ENCODE data around the gene TCEA2. TPM values are rescaled to one million over a fixed set of nuclear protein-coding genes. Genes with fewer than 3 reads are reported as not detected.

The TCEA2 gene
- total and polyA plus RNA-seq, 2 of the 13 experiments (the other 11 are each of a cell fraction or from before 2014, with no cell fraction given), result 28.1 to 33.7 TPM

GRCh38 chr20:64023361-64024140, 39.4 kb upstream of the TCEA2 start (continued):
- TF ChIP-seq KDM2A (CRISPR knock-in tag; IDR thresholded peaks at IDR 0.05; ENCODE audit: borderline replicate concordance, low read depth) (no peak; the same call in 1 of the 2 replicates), ARID4A (CRISPR knock-in tag; IDR thresholded peaks at IDR 0.05; ENCODE audit: borderline replicate concordance) (no peak; the same call in 1 of the 2 replicates), MXI1 (IDR thresholded peaks at IDR 0.05; ENCODE audit: borderline replicate concordance, low read depth, low read length) (no peak), CAMTA2 (CRISPR knock-in tag; IDR thresholded peaks at IDR 0.05; ENCODE audit: borderline replicate concordance) (peak; percentile 97; the same call in 1 of the 2 replicates), ELF4 (CRISPR knock-in tag; IDR thresholded peaks at IDR 0.05; ENCODE audit: borderline replicate concordance) (no peak), MAFK (conservative IDR thresholded peaks at IDR 0.05 in 1 of 2, IDR thresholded peaks at IDR 0.05 in 1 of 2; ENCODE audit: low read length in 2 of 2) (no peak), HIC2 (CRISPR knock-in tag; IDR thresholded peaks at IDR 0.05; ENCODE audit: low read depth) (peak; percentile 97), TAF15 (IDR thresholded peaks at IDR 0.05; ENCODE audit: low read depth, low read length, poor library complexity, severe bottlenecking) (no peak), ZNF768 (CRISPR knock-in tag; IDR thresholded peaks at IDR 0.05) (peak; percentile 75), ZNF282 (IDR thresholded peaks at IDR 0.05; ENCODE audit: partially characterized antibody) (no peak), ZNF263 (CRISPR knock-in tag; IDR thresholded peaks at IDR 0.05) (peak; percentile 60; the same call in 1 of the 2 replicates), NPAS2 (CRISPR knock-in tag; IDR thresholded peaks at IDR 0.05; ENCODE audit: borderline replicate concordance) (no peak), SIX1 (CRISPR knock-in tag; IDR thresholded peaks at IDR 0.05; ENCODE audit: borderline replicate concordance) (no peak), TEAD3 (CRISPR knock-in tag; optimal IDR thresholded peaks at IDR 0.05; ENCODE audit: borderline replicate concordance) (no peak)
- TF ChIP-seq, protein P1, sequence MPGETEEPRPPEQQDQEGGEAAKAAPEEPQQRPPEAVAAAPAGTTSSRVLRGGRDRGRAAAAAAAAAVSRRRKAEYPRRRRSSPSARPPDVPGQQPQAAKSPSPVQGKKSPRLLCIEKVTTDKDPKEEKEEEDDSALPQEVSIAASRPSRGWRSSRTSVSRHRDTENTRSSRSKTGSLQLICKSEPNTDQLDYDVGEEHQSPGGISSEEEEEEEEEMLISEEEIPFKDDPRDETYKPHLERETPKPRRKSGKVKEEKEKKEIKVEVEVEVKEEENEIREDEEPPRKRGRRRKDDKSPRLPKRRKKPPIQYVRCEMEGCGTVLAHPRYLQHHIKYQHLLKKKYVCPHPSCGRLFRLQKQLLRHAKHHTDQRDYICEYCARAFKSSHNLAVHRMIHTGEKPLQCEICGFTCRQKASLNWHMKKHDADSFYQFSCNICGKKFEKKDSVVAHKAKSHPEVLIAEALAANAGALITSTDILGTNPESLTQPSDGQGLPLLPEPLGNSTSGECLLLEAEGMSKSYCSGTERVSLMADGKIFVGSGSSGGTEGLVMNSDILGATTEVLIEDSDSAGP (CRISPR knock-in tag; IDR thresholded peaks at IDR 0.05; ENCODE audit: borderline replicate concordance), result peak; percentile 60
- TF ChIP-seq, protein P2, sequence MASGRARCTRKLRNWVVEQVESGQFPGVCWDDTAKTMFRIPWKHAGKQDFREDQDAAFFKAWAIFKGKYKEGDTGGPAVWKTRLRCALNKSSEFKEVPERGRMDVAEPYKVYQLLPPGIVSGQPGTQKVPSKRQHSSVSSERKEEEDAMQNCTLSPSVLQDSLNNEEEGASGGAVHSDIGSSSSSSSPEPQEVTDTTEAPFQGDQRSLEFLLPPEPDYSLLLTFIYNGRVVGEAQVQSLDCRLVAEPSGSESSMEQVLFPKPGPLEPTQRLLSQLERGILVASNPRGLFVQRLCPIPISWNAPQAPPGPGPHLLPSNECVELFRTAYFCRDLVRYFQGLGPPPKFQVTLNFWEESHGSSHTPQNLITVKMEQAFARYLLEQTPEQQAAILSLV (CRISPR knock-in tag; IDR thresholded peaks at IDR 0.05; ENCODE audit: borderline replicate concordance), result no peak
- TF ChIP-seq, protein P3, sequence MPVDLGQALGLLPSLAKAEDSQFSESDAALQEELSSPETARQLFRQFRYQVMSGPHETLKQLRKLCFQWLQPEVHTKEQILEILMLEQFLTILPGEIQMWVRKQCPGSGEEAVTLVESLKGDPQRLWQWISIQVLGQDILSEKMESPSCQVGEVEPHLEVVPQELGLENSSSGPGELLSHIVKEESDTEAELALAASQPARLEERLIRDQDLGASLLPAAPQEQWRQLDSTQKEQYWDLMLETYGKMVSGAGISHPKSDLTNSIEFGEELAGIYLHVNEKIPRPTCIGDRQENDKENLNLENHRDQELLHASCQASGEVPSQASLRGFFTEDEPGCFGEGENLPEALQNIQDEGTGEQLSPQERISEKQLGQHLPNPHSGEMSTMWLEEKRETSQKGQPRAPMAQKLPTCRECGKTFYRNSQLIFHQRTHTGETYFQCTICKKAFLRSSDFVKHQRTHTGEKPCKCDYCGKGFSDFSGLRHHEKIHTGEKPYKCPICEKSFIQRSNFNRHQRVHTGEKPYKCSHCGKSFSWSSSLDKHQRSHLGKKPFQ (CRISPR knock-in tag; IDR thresholded peaks at IDR 0.05; ENCODE audit: insufficient replicate concordance), result no peak
